Body of pancreas (tissue), 4 donors: ENCODE data around the gene DYNLRB2.

ENCODE experiments used
- CTCF ChIP-seq, 7 experiments: fragments of 450-650 bp in 4 of 7; fragments of 200-600 bp in 3 of 7; sonication (generic) in 3 of 7; IDR thresholded peaks; one replicate each; pipeline ENCODE4 v1.5.1; 2016 to 2019; ENCODE audit warnings: antibody characterized with exemption in 7 of 7
- POLR2A ChIP-seq, 3 donors: fragments of 450-650 bp; IDR thresholded peaks; one replicate each; pipeline ENCODE4 v1.6.1; 2016; ENCODE audit warnings: antibody characterized with exemption in 3 of 3, mild to moderate bottlenecking in 2 of 3

GRCh38 chr16:80591071-80591915, 50.5 kb downstream of the DYNLRB2 start:
- TF ChIP-seq CTCF (IDR thresholded peaks at IDR 0.05) = no peak
- TF ChIP-seq POLR2A (IDR thresholded peaks at IDR 0.05) = no peak
